ENCODE results near the gene PLCXD1. TPM values are rescaled to one million over a fixed set of nuclear protein-coding genes. Genes with fewer than 3 reads are reported as not detected.
A peak's percentile ranks its signal among the peaks of the same experiment; 100 is the strongest.
"Not testable (repeated sequence)": the region's sequence is repeated elsewhere in the genome, so short reads cannot be mapped to it uniquely, and the experiment has no call there.

PLCXD1 gene
- total and polyA plus RNA-seq, 9 donors, result 2.6 to 19.4 (median 11.8) TPM

DNA sequence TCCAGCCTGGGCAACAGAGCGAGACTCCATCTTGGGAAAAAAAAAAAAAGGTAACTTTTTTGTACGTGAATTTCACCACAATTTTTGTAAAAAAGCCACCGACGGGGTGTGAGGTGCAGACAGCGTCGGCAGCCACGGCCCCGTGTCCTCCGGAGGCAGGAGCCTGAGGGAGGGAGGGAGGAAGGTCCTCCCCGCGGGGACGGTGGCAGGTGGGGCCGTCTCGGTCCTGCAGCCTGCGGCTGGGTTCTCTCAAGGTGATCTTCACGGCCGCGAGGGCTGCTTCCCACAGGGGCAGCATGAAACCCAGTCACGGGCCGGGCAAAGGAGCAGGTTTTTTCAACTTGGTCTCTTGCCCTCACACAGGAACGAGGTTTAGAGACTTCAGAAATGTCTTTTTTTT, 14.0 kb downstream of the PLCXD1 start:
- Histone ChIP-seq H3K4me3 (no peak overlapping the region), H3K9me3 (no peaks in the 10 kb centered on the region), H3K27ac (no peak overlapping the region), H3K4me1 (ENCODE audit: insufficient read depth) (no peaks in the 10 kb centered on the region), H3K36me3 (no peaks in the 10 kb centered on the region), H3K27me3 (no peaks in the 10 kb centered on the region)
- no peak for TF ChIP-seq POLR2A (IDR thresholded peaks at IDR 0.05)
- no peak for TF ChIP-seq EP300 (IDR thresholded peaks at IDR 0.05)
- TF ChIP-seq, protein P1, sequence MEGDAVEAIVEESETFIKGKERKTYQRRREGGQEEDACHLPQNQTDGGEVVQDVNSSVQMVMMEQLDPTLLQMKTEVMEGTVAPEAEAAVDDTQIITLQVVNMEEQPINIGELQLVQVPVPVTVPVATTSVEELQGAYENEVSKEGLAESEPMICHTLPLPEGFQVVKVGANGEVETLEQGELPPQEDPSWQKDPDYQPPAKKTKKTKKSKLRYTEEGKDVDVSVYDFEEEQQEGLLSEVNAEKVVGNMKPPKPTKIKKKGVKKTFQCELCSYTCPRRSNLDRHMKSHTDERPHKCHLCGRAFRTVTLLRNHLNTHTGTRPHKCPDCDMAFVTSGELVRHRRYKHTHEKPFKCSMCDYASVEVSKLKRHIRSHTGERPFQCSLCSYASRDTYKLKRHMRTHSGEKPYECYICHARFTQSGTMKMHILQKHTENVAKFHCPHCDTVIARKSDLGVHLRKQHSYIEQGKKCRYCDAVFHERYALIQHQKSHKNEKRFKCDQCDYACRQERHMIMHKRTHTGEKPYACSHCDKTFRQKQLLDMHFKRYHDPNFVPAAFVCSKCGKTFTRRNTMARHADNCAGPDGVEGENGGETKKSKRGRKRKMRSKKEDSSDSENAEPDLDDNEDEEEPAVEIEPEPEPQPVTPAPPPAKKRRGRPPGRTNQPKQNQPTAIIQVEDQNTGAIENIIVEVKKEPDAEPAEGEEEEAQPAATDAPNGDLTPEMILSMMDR (IDR thresholded peaks at IDR 0.05), result no peak
- intact Hi-C loops (cut with DNase I), result no loop called here
- 90 to 92% (median 90%) methylated on average over 21 of the region's 21 CpGs for WGBS, 3 donors
- peak in 2 of 5 donors; percentile 17 to 26 for DNase-seq

DNA sequence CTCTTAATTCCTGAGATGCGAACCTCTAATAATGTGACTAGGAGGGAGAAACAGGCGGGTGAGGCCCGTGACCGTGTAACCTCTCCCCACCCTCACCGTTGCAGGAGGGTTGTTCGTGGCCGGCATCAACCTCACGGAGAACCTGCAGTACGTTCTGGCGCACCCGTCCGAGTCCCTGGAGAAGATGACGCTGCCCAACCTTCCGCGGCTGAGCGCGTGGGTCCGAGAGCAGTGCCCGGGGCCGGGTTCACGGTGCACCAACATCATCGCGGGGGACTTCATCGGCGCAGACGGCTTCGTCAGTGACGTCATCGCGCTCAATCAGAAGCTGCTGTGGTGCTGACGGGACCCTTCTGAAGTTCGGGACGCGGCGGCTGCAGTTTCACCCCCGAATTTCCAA, 17.8 kb downstream of the PLCXD1 start:
- DNase-seq, result peak in 1 of 5 donors; percentile 22
- TF ChIP-seq EP300 (IDR thresholded peaks at IDR 0.05) (no peak), POLR2A (IDR thresholded peaks at IDR 0.05) (no peak)
- TF ChIP-seq, protein P1 (IDR thresholded peaks at IDR 0.05), result no peak
- no peaks in the 10 kb centered on the region for H3K9me3 ChIP-seq
- H3K4me3 ChIP-seq, result no peak overlapping the region
- no peaks in the 10 kb centered on the region for H3K27me3 ChIP-seq
- 96 to 97% (median 97%) methylated on average over 36 of the region's 36 CpGs for WGBS, 3 donors
- no peaks in the 10 kb centered on the region for H3K36me3 ChIP-seq
- H3K4me1 ChIP-seq (ENCODE audit: insufficient read depth), result no peaks in the 10 kb centered on the region
- H3K27ac ChIP-seq, result no peak overlapping the region
- intact Hi-C loops (cut with DNase I), result no loop called here

DNA sequence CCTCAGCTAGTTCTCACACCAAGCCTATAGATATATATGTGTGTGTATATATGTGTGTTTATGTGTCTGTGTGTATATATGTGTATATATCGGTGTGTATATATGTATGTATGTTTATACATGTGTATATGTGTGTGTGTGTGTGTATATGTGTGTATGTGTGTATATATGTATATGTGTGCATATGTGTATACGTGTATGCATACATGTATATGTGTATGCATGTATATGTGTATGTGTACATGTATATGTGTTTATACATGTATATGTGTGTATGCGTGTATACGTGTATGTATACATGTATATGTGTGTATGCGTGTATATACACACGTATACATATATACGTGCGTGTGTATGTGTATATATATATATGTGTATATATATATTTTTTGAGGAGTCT, 19.2 kb downstream of the PLCXD1 start:
- Histone ChIP-seq H3K4me3 (no peak overlapping the region), H3K36me3 (no peaks in the 10 kb centered on the region), H3K4me1 (ENCODE audit: insufficient read depth) (no peaks in the 10 kb centered on the region), H3K9me3 (no peaks in the 10 kb centered on the region), H3K27me3 (no peaks in the 10 kb centered on the region), H3K27ac (no peak overlapping the region)
- intact Hi-C loops (cut with DNase I), result no loop called here
- no peak for DNase-seq
- no peak for TF ChIP-seq POLR2A (IDR thresholded peaks at IDR 0.05)
- TF ChIP-seq EP300 (IDR thresholded peaks at IDR 0.05), result no peak
- TF ChIP-seq, protein P1 (IDR thresholded peaks at IDR 0.05), result no peak
- 85 to 93% (median 88%) methylated on average over 8 of the region's 8 CpGs for WGBS, 3 donors

DNA sequence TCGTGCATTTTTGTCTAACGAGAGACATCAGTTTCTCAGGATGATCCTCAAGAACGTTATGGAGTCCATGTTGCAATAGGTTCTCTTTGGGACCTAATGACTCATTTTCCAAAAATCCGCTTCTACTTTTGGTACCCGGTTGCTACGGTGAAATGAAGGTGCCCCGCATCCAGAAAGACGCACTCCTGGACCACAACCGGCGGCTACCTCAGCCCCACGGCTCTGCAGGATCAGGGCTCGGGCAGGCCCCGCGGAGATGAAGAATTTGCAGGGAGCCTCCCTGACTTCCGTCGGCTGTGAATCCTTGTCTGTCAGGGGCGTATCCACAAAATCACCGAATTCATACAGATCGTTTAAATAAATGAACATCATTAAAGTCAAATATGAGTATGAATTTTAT, 21.8 kb downstream of the PLCXD1 start:
- intact Hi-C loops (cut with DNase I), result no loop called here
- Histone ChIP-seq H3K4me3 (no peak overlapping the region), H3K27me3 (no peaks in the 10 kb centered on the region), H3K4me1 (ENCODE audit: insufficient read depth) (no peaks in the 10 kb centered on the region), H3K36me3 (peaks cover 4% of the 10 kb centered on the region), H3K27ac (no peak overlapping the region), H3K9me3 (no peaks in the 10 kb centered on the region)
- no peak for DNase-seq
- 92 to 97% (median 93%) methylated on average over 19 of the region's 19 CpGs for WGBS, 3 donors
- no peak for TF ChIP-seq EP300 (IDR thresholded peaks at IDR 0.05)
- TF ChIP-seq, protein P1 (IDR thresholded peaks at IDR 0.05), result no peak
- no peak for TF ChIP-seq POLR2A (IDR thresholded peaks at IDR 0.05)

DNA sequence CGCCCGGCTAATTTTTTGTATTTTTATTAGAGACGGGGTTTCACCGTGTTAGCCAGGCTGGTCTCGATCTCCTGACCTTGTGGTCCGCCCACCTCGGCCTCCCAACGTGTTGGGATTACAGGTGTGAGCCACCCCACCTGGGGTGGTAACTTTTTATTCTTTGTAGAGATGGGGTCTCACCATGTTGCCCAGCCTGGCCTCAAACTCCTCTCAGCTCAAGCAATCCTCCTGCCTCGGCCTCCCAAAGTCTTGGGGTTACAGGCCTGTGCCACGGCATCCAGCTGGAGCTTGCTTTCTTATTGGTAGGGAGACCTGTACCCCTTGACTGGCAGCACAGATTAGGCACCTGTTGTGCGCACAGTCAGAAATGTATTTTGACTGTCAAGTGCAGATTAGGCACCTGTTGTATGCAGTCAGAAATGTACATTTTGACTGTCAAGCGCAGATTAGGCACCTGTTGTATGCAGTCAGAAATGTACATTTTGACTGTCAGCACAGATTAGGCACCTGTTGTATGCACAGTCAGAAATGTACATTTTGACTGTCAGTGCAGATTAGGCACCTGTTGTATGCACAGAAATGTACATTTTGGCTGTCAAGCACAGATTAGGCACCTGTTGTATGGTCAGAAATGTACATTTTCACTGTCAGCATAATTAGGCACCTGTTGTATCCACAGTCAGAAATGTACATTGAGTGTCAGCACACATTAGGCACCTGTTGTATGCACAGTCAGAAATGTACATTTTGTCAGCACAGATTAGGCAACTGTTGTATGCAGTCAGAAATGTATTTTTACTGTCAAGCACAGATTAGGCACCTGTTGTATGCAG, 24.8 kb downstream of the PLCXD1 start:
- H3K4me1 ChIP-seq (ENCODE audit: insufficient read depth); H3K9me3 ChIP-seq; H3K36me3 ChIP-seq; intact Hi-C loops (cut with DNase I); H3K27ac ChIP-seq; H3K27me3 ChIP-seq; H3K4me3 ChIP-seq: not testable (repeated sequence)
- 89 to 96% (median 90%) methylated on average over 12 of the region's 12 CpGs for WGBS, 3 donors
- peak in 1 of 5 donors; percentile 32 for DNase-seq

DNA sequence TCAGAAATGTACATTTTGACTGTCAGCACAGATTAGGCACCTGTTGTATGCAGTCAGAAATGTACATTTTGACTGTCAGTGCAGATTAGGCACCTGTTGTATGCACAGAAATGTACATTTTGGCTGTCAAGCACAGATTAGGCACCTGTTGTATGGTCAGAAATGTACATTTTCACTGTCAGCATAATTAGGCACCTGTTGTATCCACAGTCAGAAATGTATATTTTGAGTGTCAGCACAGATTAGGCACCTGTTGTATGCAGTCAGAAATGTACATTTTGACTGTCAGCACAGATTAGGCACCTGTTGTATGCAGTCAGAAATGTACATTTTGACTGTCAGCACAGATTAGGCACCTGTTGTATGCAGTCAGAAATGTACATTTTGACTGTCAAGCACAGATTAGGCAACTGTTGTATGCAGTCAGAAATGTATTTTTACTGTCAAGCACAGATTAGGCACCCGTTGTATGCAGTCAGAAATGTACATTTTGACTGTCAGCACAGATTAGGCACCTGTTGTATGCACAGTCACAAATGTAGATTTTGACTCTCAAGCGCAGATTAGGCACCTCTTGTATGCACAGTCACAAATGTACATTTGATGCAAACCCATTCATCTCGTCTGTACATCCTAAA, 25.6 kb downstream of the PLCXD1 start:
- not testable (repeated sequence) for DNase-seq

More for the DNA sequence above, 25.6 kb downstream of the PLCXD1 start:
- H3K36me3 ChIP-seq; H3K4me1 ChIP-seq (ENCODE audit: insufficient read depth); H3K9me3 ChIP-seq; intact Hi-C loops (cut with DNase I); H3K27ac ChIP-seq; H3K4me3 ChIP-seq; H3K27me3 ChIP-seq: not testable (repeated sequence)
- 90 to 94% (median 91%) methylated on average over 3 of the region's 3 CpGs for WGBS, 3 donors

All from ovary (tissue), 9 donors.